ENCODE data around the gene ZNF488. TPM values are rescaled to one million over a fixed set of nuclear protein-coding genes. Genes with fewer than 3 reads are reported as not detected.

Gene ZNF488
- total RNA-seq, 4 donors from 2014 or later = 0.59 to 1.1 (median 1.0) TPM; not detected in 1

DNA sequence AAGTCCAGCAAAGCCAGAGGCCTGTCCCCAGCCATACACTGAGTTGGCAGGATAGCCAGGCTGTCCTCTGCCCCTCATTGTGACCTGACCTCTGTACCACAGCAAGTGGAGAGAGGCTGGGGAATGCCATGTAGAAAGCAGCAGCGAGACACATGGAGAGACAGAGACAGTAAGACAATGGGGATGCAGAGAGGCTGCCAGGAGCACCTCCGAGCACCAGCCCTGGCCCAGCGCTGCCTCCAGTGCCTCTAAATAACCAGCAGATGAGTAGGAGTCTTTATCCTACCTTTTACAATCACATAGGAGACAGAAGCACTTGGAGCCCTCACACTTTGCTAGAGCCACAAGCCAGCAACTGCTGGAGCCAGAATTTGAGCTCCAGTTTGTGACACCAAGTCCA, 53.7 kb downstream of the ZNF488 start:
- Histone ChIP-seq H3K36me3 (no peaks in the 10 kb centered on the region), H3K4me1 (no peaks in the 10 kb centered on the region), H3K9me3 (no peaks in the 10 kb centered on the region), H3K27me3 (no peaks in the 10 kb centered on the region), H3K4me3 (no peak overlapping the region), H3K27ac (no peak overlapping the region)
- no peak for DNase-seq (ENCODE audit: low spot score in 2 of 2)
- WGBS, 2 donors = 89 to 92% methylated on average over 3 of the region's 3 CpGs
- TF ChIP-seq POLR2A (IDR thresholded peaks at IDR 0.05) = no peak
- no peak for TF ChIP-seq EP300 (IDR thresholded peaks at IDR 0.05)
- no peak for TF ChIP-seq CTCF (IDR thresholded peaks at IDR 0.05)

DNA sequence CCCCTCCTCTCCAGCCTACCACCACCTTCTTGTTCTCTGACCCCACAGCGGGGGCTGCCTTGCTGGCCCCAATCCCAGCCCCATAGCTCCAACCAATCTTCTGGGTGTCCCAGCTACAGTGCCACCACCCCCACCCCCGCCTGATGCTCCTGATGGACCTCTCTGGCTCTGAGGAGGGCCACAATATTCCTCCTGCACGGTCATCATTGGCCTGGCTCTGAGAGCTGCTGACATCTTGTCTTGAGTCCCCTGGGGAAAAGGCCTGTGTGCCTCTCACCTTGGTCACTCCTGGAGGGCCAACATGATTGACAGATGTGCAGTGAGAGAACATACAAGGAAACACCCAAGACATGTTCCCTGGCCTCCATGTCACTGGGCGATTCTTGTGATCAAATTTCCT, 54.2 kb downstream of the ZNF488 start:
- H3K9me3 ChIP-seq = no peaks in the 10 kb centered on the region
- no peaks in the 10 kb centered on the region for H3K36me3 ChIP-seq
- no peak overlapping the region for H3K27ac ChIP-seq
- no peak overlapping the region for H3K4me3 ChIP-seq
- H3K4me1 ChIP-seq = no peaks in the 10 kb centered on the region
- TF ChIP-seq POLR2A (IDR thresholded peaks at IDR 0.05) (no peak), EP300 (IDR thresholded peaks at IDR 0.05) (no peak), CTCF (IDR thresholded peaks at IDR 0.05) (no peak)
- no peak for DNase-seq (ENCODE audit: low spot score in 2 of 2)
- WGBS, 2 donors = 86 to 91% methylated on average over 4 of the region's 4 CpGs
- no peaks in the 10 kb centered on the region for H3K27me3 ChIP-seq

- no peaks in the 10 kb centered on the region for H3K4me1 ChIP-seq
- no peak for TF ChIP-seq CTCF (IDR thresholded peaks at IDR 0.05)
- TF ChIP-seq EP300 (IDR thresholded peaks at IDR 0.05) = no peak
- TF ChIP-seq POLR2A (IDR thresholded peaks at IDR 0.05) = no peak
- H3K4me3 ChIP-seq = no peak overlapping the region
- H3K27ac ChIP-seq = no peak overlapping the region
- no peak for DNase-seq (ENCODE audit: low spot score in 2 of 2)
- 86 to 90% methylated on average over 11 of the region's 11 CpGs for WGBS, 2 donors
- H3K9me3 ChIP-seq = no peaks in the 10 kb centered on the region
- no peaks in the 10 kb centered on the region for H3K27me3 ChIP-seq
- H3K36me3 ChIP-seq = no peaks in the 10 kb centered on the region
Measured at GRCh38 chr10:47326927-47327330, 57.2 kb downstream of the ZNF488 start.

- Histone ChIP-seq H3K9me3 (no peaks in the 10 kb centered on the region), H3K27ac (no peak overlapping the region), H3K36me3 (no peaks in the 10 kb centered on the region), H3K4me1 (no peaks in the 10 kb centered on the region), H3K27me3 (no peaks in the 10 kb centered on the region), H3K4me3 (no peak overlapping the region)
- no peak for TF ChIP-seq POLR2A (IDR thresholded peaks at IDR 0.05)
- TF ChIP-seq CTCF (IDR thresholded peaks at IDR 0.05) = no peak
- TF ChIP-seq EP300 (IDR thresholded peaks at IDR 0.05) = no peak
- 75 to 83% methylated on average over 3 to 4 of the region's 5 CpGs for WGBS, 2 donors
- no peak for DNase-seq (ENCODE audit: low spot score in 2 of 2)
Measured at GRCh38 chr10:47326306-47326926, 57.7 kb downstream of the ZNF488 start.

- 93 to 95% methylated on average over 30 of the region's 30 CpGs for WGBS, 2 donors
- no peak for TF ChIP-seq POLR2A (IDR thresholded peaks at IDR 0.05)
- no peak for TF ChIP-seq CTCF (IDR thresholded peaks at IDR 0.05)
- TF ChIP-seq EP300 (IDR thresholded peaks at IDR 0.05) = no peak
- H3K9me3 ChIP-seq = no peaks in the 10 kb centered on the region
- no peak overlapping the region for H3K4me3 ChIP-seq
- no peaks in the 10 kb centered on the region for H3K36me3 ChIP-seq
- no peaks in the 10 kb centered on the region for H3K4me1 ChIP-seq
- no peak for DNase-seq (ENCODE audit: low spot score in 2 of 2)
- H3K27ac ChIP-seq = no peak overlapping the region
- no peaks in the 10 kb centered on the region for H3K27me3 ChIP-seq
Measured at GRCh38 chr10:47325303-47326291, 58.5 kb downstream of the ZNF488 start.

Data from tibial nerve (tissue), 4 donors.